K562 (cell line): Measurements from ENCODE around the gene SUPT3H. TPM values are rescaled to one million over a fixed set of nuclear protein-coding genes. Genes with fewer than 3 reads are reported as not detected.

Experiments used
- ARID3A ChIP-seq: IDR thresholded peaks from 2 replicates; pipeline ENCODE4 v1.6.1; 2012; ENCODE audit warnings: low read depth, low read length, improper control_type of control experiment, borderline replicate concordance
- DLX4 ChIP-seq: fragments of 250-450 bp; sonication (Bioruptor Pico); IDR thresholded peaks from 2 replicates; pipeline ENCODE4 v1.6.1; 2021; ENCODE audit warnings: mild to moderate bottlenecking
- ETS1 ChIP-seq: conservative IDR thresholded peaks from 2 replicates; pipeline ENCODE4 v1.6.1; 2011; ENCODE audit warnings: low read depth, mild to moderate bottlenecking, low read length; ENCODE audit not compliant: control insufficient read depth
- GATAD2A ChIP-seq: fragments of 450-650 bp; IDR thresholded peaks from 2 replicates; pipeline ENCODE4 v1.6.1; 2017
- HCFC1 ChIP-seq: IDR thresholded peaks from 2 replicates; pipeline ENCODE4 v1.6.1; 2012; ENCODE audit warnings: low read depth, low read length, improper control_type of control experiment
- MITF ChIP-seq: IDR thresholded peaks from 2 replicates; pipeline ENCODE4 v1.6.1; 2014; ENCODE audit warnings: antibody characterized with exemption
- MTA1 ChIP-seq: fragments of 450-650 bp; IDR thresholded peaks from 2 replicates; pipeline ENCODE4 v1.6.1; 2017; ENCODE audit warnings: borderline replicate concordance
- POU5F1 ChIP-seq: fragments of 150-350 bp; IDR thresholded peaks from 2 replicates; pipeline ENCODE4 v1.6.1; 2014; ENCODE audit warnings: borderline replicate concordance, low read length, low read depth, mild to moderate bottlenecking; ENCODE audit not compliant: partially characterized antibody
- TEAD1 ChIP-seq, 2 experiments: fragments of 450-650 bp in 1 of 2; sonication (generic) in 1 of 2; formaldehyde crosslinking; IDR thresholded peaks; 2 replicates each; pipeline versions ENCODE4 v1.4.0 to v1.8.0; 2020 to 2022; ENCODE audit warnings: mild to moderate bottlenecking in 2 of 2, missing genetic modification reagents in 1 of 2
- TFAP4 ChIP-seq: sonication (generic); formaldehyde crosslinking; IDR thresholded peaks from 2 replicates; pipeline ENCODE4 v1.8.0; 2022; ENCODE audit warnings: missing genetic modification reagents, mild to moderate bottlenecking, moderate library complexity, borderline replicate concordance
- ZNF407 ChIP-seq: fragments of 450-650 bp; IDR thresholded peaks from 2 replicates; pipeline ENCODE4 v1.6.1; 2016; ENCODE audit warnings: low read depth
- polyA plus RNA-seq, 8 experiments: library from polyadenylated mRNA; depleted of rRNA in 4 of 8; stranded (reverse) in 5 of 8; unstranded in 3 of 8; fragments of >200 nt; fragmentation: Nextera tagmentation in 2 of 8; fragmentation: Illumina TruSeq in 1 of 8; extraction: Ambion mirVana in 2 of 8; extraction: Trizol in 1 of 8; gene quantifications; 2 replicates each; pipeline versions ENCODE4 v1.2.1 to v1.2.3, GENCODE V29; 2011 to 2014; ENCODE audit warnings: inconsistent platforms in 1 of 8, missing spikeins in 1 of 8
- total RNA-seq, 7 experiments: library from RNA; depleted of rRNA in 6 of 7; stranded (reverse); fragments of >200 nt in 6 of 7; fragmentation: Illumina TruSeq in 2 of 7; extraction: Trizol in 2 of 7; gene quantifications; 2 replicates each; pipeline versions ENCODE4 v1.2.1 to v1.2.3, GENCODE V29; 2011 to 2021; ENCODE audit warnings: low replicate concordance in 1 of 7

Gene SUPT3H
- total and polyA plus RNA-seq, 9 of the 15 experiments (the other 6 are each of a cell fraction or from before 2014, with no cell fraction given), result 7.2 to 16.3 (median 11.9) TPM

- no peak for TF ChIP-seq ARID3A
- no peak for TF ChIP-seq TEAD1 (CRISPR knock-in tag; IDR thresholded peaks at IDR 0.05)
- no peak for TF ChIP-seq POU5F1
- no peak for TF ChIP-seq ETS1
- no peak for TF ChIP-seq DLX4 (CRISPR knock-in tag)
- TF ChIP-seq TFAP4 (CRISPR knock-in tag), result peak; percentile 31; the same call in 1 of the 2 replicates
- 0 out of 2 replicates have a peak, but pooled peaks have one; percentile 17 for TF ChIP-seq HCFC1
- TF ChIP-seq ZNF407, result no peak
- no peak for TF ChIP-seq MITF
- no peak for TF ChIP-seq GATAD2A
- no peak for TF ChIP-seq MTA1
These were observed 41.9 kb upstream of the SUPT3H start (continued) for GRCh38 chr6:45419571-45420082.
